ENCODE data around the gene PRAMEF4. TPM values are rescaled to one million over a fixed set of nuclear protein-coding genes. Genes with fewer than 3 reads are reported as not detected.

The PRAMEF4 gene
- total and polyA plus RNA-seq, 2 experiments from 2014 or later: not detected

Small RNAs within 50 kb of the gene (small RNA-seq; reads per million reads assigned to genes)
- not detected for gene RNU6-1072P

Other genes starting within 250 kb of the PRAMEF4 start
- 0.20 TPM in 1 of 2 replicates, not detected in the other for gene AADACL4, start 242.1 kb downstream of the PRAMEF4 start, total RNA-seq
- gene AADACL4, start 242.1 kb downstream of the PRAMEF4 start, polyA plus RNA-seq: not detected in 2 replicates
- gene AADACL3, start 170.1 kb downstream of the PRAMEF4 start, total RNA-seq: 0.10 TPM in 1 of 2 replicates, not detected in the other
- gene AADACL3, start 170.1 kb downstream of the PRAMEF4 start, polyA plus RNA-seq: not detected in 2 replicates
- gene CFAP107, start 140.0 kb downstream of the PRAMEF4 start, total RNA-seq: not detected in 2 replicates
- gene CFAP107, start 140.0 kb downstream of the PRAMEF4 start, polyA plus RNA-seq: not detected in 2 replicates
- gene PRAMEF12, start 112.5 kb downstream of the PRAMEF4 start, total RNA-seq: not detected in 2 replicates
- gene PRAMEF12, start 112.5 kb downstream of the PRAMEF4 start, polyA plus RNA-seq: not detected in 2 replicates
- gene PRAMEF1, start 94.8 kb downstream of the PRAMEF4 start, total RNA-seq: not detected in 2 replicates
- gene PRAMEF1, start 94.8 kb downstream of the PRAMEF4 start, polyA plus RNA-seq: not detected in 2 replicates
- gene PRAMEF11, start 54.8 kb downstream of the PRAMEF4 start, total RNA-seq: not detected in 2 replicates
- not detected in 2 replicates for gene PRAMEF11, start 54.8 kb downstream of the PRAMEF4 start, polyA plus RNA-seq
- gene HNRNPCL1, start 37.5 kb downstream of the PRAMEF4 start, total RNA-seq: not detected in 2 replicates
- gene HNRNPCL1, start 37.5 kb downstream of the PRAMEF4 start, polyA plus RNA-seq: not detected in 2 replicates
- not detected in 2 replicates for gene PRAMEF2, start 29.1 kb downstream of the PRAMEF4 start, total RNA-seq
- gene PRAMEF2, start 29.1 kb downstream of the PRAMEF4 start, polyA plus RNA-seq: not detected in 2 replicates
- gene PRAMEF10, start 12.1 kb upstream of the PRAMEF4 start, total RNA-seq: not detected in 2 replicates
- gene PRAMEF10, start 12.1 kb upstream of the PRAMEF4 start, polyA plus RNA-seq: not detected in 2 replicates
- not detected in 2 replicates for gene PRAMEF7, start 30.4 kb upstream of the PRAMEF4 start, total RNA-seq
- not detected in 2 replicates for gene PRAMEF7, start 30.4 kb upstream of the PRAMEF4 start, polyA plus RNA-seq
- gene PRAMEF6, start 61.4 kb upstream of the PRAMEF4 start, total RNA-seq: not detected in 2 replicates
- gene PRAMEF6, start 61.4 kb upstream of the PRAMEF4 start, polyA plus RNA-seq: not detected in 2 replicates
- not detected in 2 replicates for gene PRAMEF27, start 170.4 kb upstream of the PRAMEF4 start, total RNA-seq
- gene PRAMEF27, start 170.4 kb upstream of the PRAMEF4 start, polyA plus RNA-seq: not detected in 2 replicates
- not detected in 2 replicates for gene HNRNPCL3, start 174.6 kb upstream of the PRAMEF4 start, total RNA-seq
- gene HNRNPCL3, start 174.6 kb upstream of the PRAMEF4 start, polyA plus RNA-seq: not detected in 2 replicates
- gene PRAMEF25, start 184.6 kb upstream of the PRAMEF4 start, total RNA-seq: not detected in 2 replicates
- gene PRAMEF25, start 184.6 kb upstream of the PRAMEF4 start, polyA plus RNA-seq: not detected in 2 replicates
- not detected in 2 replicates for gene HNRNPCL2, start 230.7 kb upstream of the PRAMEF4 start, total RNA-seq
- not detected in 2 replicates for gene HNRNPCL2, start 230.7 kb upstream of the PRAMEF4 start, polyA plus RNA-seq